A673 (cell line): Measurements from ENCODE around the gene ARHGAP45. TPM values are rescaled to one million over a fixed set of nuclear protein-coding genes. Genes with fewer than 3 reads are reported as not detected.

ENCODE experiments used
- BruUV-seq: library from RNA; stranded (reverse); fragments of 400-500 nt; replicated peaks from 2 replicates; lab custom pipeline; 2021; lab: Mats Ljungman, UMichigan
- CTCF ChIA-PET: fragments of 300-600 bp; sonication (Branson Sonifier 250); formaldehyde crosslinking; loops from one replicate; lab custom pipeline; 2022; ENCODE audit warnings: antibody characterized with exemption; lab: Charles Lee
- POLR2A ChIA-PET: fragments of 300-600 bp; sonication (Branson Sonifier 250); formaldehyde crosslinking; loops from one replicate; lab custom pipeline; 2022; ENCODE audit warnings: antibody characterized with exemption; ENCODE audit not compliant: low non-redundant PET; lab: Charles Lee
- DNase-seq: peaks from one replicate; pipeline ENCODE4 v3.0.0-alpha.2; 2015; ENCODE audit warnings: low spot score
- H3K27ac ChIP-seq: fragments of 200-600 bp; sonication (generic); 2 replicates; pipeline ENCODE4 v1.5.1; 2016; ENCODE audit warnings: mixed run types, low read depth, mild to moderate bottlenecking, mixed read lengths, antibody characterized with exemption, low read length; ENCODE audit not compliant: poor library complexity, severe bottlenecking
- H3K27me3 ChIP-seq: fragments of 200-600 bp; sonication (generic); replicated peaks from 2 replicates; pipeline ENCODE4 v1.6.1; 2017; ENCODE audit warnings: mixed run types, low read depth, mild to moderate bottlenecking, mixed read lengths, antibody characterized with exemption, low read length; ENCODE audit not compliant: insufficient read depth, poor library complexity
- H3K36me3 ChIP-seq: fragments of 200-600 bp; sonication (generic); 2 replicates; pipeline ENCODE4 v1.6.1; 2016; ENCODE audit warnings: mixed run types, mild to moderate bottlenecking, mixed read lengths, antibody characterized with exemption, low read length; ENCODE audit not compliant: insufficient read depth, poor library complexity, severe bottlenecking
- H3K4me1 ChIP-seq: fragments of 200-600 bp; sonication (generic); 2 replicates; pipeline ENCODE4 v1.6.1; 2017; ENCODE audit warnings: mixed run types, mild to moderate bottlenecking, mixed read lengths, antibody characterized with exemption, low read length; ENCODE audit not compliant: insufficient read depth, poor library complexity, severe bottlenecking
- H3K4me3 ChIP-seq: fragments of 200-600 bp; sonication (generic); 2 replicates; pipeline ENCODE4 v1.5.1; 2016; ENCODE audit warnings: low read depth, mixed run types, mild to moderate bottlenecking, mixed read lengths, low read length; ENCODE audit not compliant: poor library complexity, severe bottlenecking
- H3K9me3 ChIP-seq: fragments of 200-600 bp; sonication (generic); 2 replicates; pipeline ENCODE4 v1.6.1; 2016; ENCODE audit warnings: mixed run types, low read depth, mild to moderate bottlenecking, mixed read lengths, antibody characterized with exemption, low read length; ENCODE audit not compliant: poor library complexity, severe bottlenecking
- EZH2 ChIP-seq: fragments of 200-600 bp; sonication (generic); IDR thresholded peaks from 2 replicates; pipeline ENCODE4 v1.6.1; 2017; ENCODE audit warnings: borderline replicate concordance, low read depth, mild to moderate bottlenecking, mixed read lengths, antibody characterized with exemption, low read length; ENCODE audit not compliant: poor library complexity, severe bottlenecking
- intact Hi-C: fragments of 100-400 bp; cut with micrococcal nuclease; formaldehyde crosslinking; loops from one replicate; pipeline ENCODE4 v1.10.0; 2022; ENCODE audit not compliant: unreplicated experiment
- total RNA-seq: library from RNA; stranded (reverse); gene quantifications from 2 replicates; pipeline ENCODE4 v1.2.3, GENCODE V29; 2021
- TF ChIP-seq, protein P1 (sequence below): fragments of 300-800, 200-600 bp; sonication (generic); conservative IDR thresholded peaks from 2 replicates; pipeline ENCODE4 v1.5.1; 2017; ENCODE audit warnings: low read depth, mild to moderate bottlenecking, antibody characterized with exemption, low read length, moderate library complexity, mixed read lengths

ARHGAP45 gene
- total RNA-seq, 1 experiment from 2014 or later: 3.2 TPM

DNA sequence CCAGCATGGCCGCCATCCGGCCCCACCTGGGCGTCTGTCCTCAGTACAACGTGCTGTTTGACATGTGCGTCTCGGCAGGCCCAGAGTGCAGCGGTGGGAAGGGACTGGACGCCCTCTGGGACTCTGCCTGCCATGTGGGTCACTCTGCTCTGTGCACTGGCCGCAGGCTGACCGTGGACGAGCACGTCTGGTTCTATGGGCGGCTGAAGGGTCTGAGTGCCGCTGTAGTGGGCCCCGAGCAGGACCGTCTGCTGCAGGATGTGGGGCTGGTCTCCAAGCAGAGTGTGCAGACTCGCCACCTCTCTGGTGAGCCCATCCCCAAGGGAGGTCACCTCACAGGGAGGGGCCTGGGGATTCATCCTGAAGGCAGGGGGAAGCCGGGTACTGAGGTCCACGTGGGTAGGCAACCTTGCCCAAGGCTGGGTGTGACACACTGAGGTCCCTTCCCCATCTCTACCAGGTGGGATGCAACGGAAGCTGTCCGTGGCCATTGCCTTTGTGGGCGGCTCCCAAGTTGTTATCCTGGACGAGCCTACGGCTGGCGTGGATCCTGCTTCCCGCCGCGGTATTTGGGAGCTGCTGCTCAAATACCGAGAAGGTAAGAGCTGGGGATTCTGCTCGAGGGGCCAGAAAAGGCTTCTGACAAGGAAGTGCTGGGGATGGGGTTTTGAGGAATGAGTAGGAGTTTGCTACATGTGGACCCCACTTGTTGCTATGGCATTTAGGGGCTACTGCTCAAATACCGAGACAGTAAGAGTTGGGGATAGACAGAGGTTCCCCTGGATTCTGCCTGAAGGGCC lies 15.8 kb upstream of the ARHGAP45 start:
- H3K4me3 ChIP-seq: no peak overlapping the region
- DNase-seq: no peak
- no peak overlapping the region for H3K27ac ChIP-seq
- no peaks in the 10 kb centered on the region for H3K4me1 ChIP-seq
- TF ChIP-seq EZH2: no peak
- TF ChIP-seq, protein P1, sequence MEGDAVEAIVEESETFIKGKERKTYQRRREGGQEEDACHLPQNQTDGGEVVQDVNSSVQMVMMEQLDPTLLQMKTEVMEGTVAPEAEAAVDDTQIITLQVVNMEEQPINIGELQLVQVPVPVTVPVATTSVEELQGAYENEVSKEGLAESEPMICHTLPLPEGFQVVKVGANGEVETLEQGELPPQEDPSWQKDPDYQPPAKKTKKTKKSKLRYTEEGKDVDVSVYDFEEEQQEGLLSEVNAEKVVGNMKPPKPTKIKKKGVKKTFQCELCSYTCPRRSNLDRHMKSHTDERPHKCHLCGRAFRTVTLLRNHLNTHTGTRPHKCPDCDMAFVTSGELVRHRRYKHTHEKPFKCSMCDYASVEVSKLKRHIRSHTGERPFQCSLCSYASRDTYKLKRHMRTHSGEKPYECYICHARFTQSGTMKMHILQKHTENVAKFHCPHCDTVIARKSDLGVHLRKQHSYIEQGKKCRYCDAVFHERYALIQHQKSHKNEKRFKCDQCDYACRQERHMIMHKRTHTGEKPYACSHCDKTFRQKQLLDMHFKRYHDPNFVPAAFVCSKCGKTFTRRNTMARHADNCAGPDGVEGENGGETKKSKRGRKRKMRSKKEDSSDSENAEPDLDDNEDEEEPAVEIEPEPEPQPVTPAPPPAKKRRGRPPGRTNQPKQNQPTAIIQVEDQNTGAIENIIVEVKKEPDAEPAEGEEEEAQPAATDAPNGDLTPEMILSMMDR: no peak
- no peaks in the 10 kb centered on the region for H3K27me3 ChIP-seq
- intact Hi-C loops: no loop called here
- POLR2A ChIA-PET: no interaction called here
- no peaks in the 10 kb centered on the region for H3K36me3 ChIP-seq
- CTCF ChIA-PET: no interaction called here
- no TSS peak for BruUV-seq
- H3K9me3 ChIP-seq: no peaks in the 10 kb centered on the region

- DNase-seq: no peak
- CTCF ChIA-PET: no interaction called here
- Histone ChIP-seq H3K9me3 (peaks cover 1% of the 10 kb centered on the region), H3K27me3 (no peaks in the 10 kb centered on the region), H3K4me3 (no peak overlapping the region), H3K36me3 (no peaks in the 10 kb centered on the region), H3K4me1 (no peaks in the 10 kb centered on the region), H3K27ac (no peak overlapping the region)
- POLR2A ChIA-PET: no interaction called here
- BruUV-seq: no TSS peak
- TF ChIP-seq, protein P1: no peak
- no peak for TF ChIP-seq EZH2
- intact Hi-C loops: no loop called here
Measured at GRCh38 chr19:1051791-1052190, 15.2 kb upstream of the ARHGAP45 start.

DNA sequence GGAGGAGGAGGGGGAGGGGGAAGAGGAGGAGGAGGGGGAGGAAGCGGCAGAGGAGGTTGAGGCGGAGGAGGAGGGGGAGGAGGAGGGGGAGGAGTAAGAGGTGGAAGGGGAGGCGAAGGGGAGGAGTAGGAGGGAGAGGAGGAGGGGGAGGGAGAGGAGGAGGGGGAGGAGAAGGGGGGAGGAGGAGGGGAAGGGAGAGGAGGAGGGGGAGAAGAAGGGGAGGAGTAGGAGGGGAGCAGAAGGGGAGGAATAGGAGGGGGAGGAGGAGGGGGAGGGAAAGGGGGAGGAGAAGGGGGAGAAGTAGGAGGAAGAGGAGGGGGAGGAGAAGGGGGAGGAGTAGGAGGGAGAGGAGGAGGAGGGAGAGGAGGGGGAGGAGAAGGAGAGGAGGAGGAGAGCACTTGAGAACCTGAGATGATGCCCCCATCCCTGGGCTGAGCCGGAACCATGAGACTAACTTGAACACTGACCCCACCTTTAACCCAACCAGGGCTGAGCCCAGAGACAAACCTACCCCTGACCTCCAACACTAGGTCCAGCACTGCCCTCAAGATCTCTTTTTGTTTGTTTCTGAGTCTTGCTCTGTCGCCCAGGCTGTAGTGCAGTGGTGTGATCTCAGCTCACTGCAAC lies 14.5 kb upstream of the ARHGAP45 start:
- intact Hi-C loops: no loop called here
- no peaks in the 10 kb centered on the region for H3K4me1 ChIP-seq
- ChIA-PET CTCF (no interaction called here), POLR2A (no interaction called here)
- no TSS peak for BruUV-seq
- no peak for TF ChIP-seq EZH2
- TF ChIP-seq, protein P1: no peak
- peaks cover 8% of the 10 kb centered on the region for H3K9me3 ChIP-seq
- no peaks in the 10 kb centered on the region for H3K27me3 ChIP-seq
- H3K4me3 ChIP-seq: no peak overlapping the region
- no peak overlapping the region for H3K27ac ChIP-seq
- H3K36me3 ChIP-seq: no peaks in the 10 kb centered on the region
- DNase-seq: peak; percentile 70
